CD4-positive, alpha-beta T cell (primary cell): Measurements from ENCODE around the gene FYN. TPM values are rescaled to one million over a fixed set of nuclear protein-coding genes. Genes with fewer than 3 reads are reported as not detected.

Source experiments
- ATAC-seq: fragments of 200-7000 bp; cut with Tn5 transposase; one replicate; pipeline ENCODE4 v1.10.0; 2022; ENCODE audit warnings: mild to moderate bottlenecking; ENCODE audit not compliant: poor library complexity
- CTCF ChIA-PET: fragments of 350-600 bp; sonication (Branson Sonifier 250); formaldehyde crosslinking; loops from one replicate; lab custom pipeline; 2021; ENCODE audit warnings: antibody characterized with exemption, inconsistent platforms; lab: Charles Lee
- POLR2A ChIA-PET: fragments of 350-600 bp; sonication (Branson Sonifier 250); formaldehyde crosslinking; loops from one replicate; lab custom pipeline; 2021; ENCODE audit warnings: antibody characterized with exemption, inconsistent platforms; lab: Charles Lee
- DNase-seq, 14 experiments: peaks; one replicate each; pipeline ENCODE4 v3.0.0-alpha.2; 2013 to 2020; ENCODE audit warnings: mixed read lengths in 2 of 14
- H3K27ac ChIP-seq, 2 donors: one replicate each; pipeline versions ENCODE4 v1.5.1 to v1.7.0; 2013; ENCODE audit warnings: low read length in 2 of 2, low read depth in 1 of 2, mild to moderate bottlenecking in 1 of 2
- H3K27me3 ChIP-seq, 2 experiments: 1 replicate in 1 of 2; 2 replicates in 1 of 2; pipeline versions ENCODE4 v1.6.1 to v1.7.0; 2013; ENCODE audit warnings: low read length in 2 of 2, control low read depth in 1 of 2, mild to moderate bottlenecking in 1 of 2, moderate library complexity in 1 of 2; ENCODE audit not compliant: insufficient read depth in 2 of 2, control insufficient read depth in 1 of 2
- H3K36me3 ChIP-seq: one replicate; pipeline ENCODE4 v1.6.1; 2013; ENCODE audit warnings: low read length, control low read depth; ENCODE audit not compliant: insufficient read depth
- H3K4me1 ChIP-seq: one replicate; pipeline ENCODE4 v1.6.1; 2013; ENCODE audit warnings: low read length, control low read depth; ENCODE audit not compliant: insufficient read depth
- H3K4me3 ChIP-seq: one replicate; pipeline ENCODE4 v1.5.1; 2013; ENCODE audit warnings: mild to moderate bottlenecking, low read length, moderate library complexity
- H3K9me3 ChIP-seq, 2 experiments: 1 replicate in 1 of 2; 2 replicates in 1 of 2; pipeline versions ENCODE4 v1.6.1 to v1.7.0; 2013; ENCODE audit warnings: low read length in 2 of 2, mild to moderate bottlenecking in 2 of 2, control low read depth in 1 of 2, moderate library complexity in 1 of 2; ENCODE audit not compliant: control insufficient read depth in 1 of 2, insufficient read depth in 1 of 2
- H3K27ac Mint-ChIP-seq: one replicate; pipeline ENCODE4 v1.8.0; 2020; ENCODE audit warnings: mixed read lengths
- H3K27me3 Mint-ChIP-seq: one replicate; pipeline ENCODE4 v1.8.0; 2021; ENCODE audit warnings: mixed read lengths
- H3K36me3 Mint-ChIP-seq: one replicate; pipeline ENCODE4 v1.8.0; 2021; ENCODE audit warnings: low read depth, mixed read lengths
- H3K4me1 Mint-ChIP-seq: one replicate; pipeline ENCODE4 v1.8.0; 2021; ENCODE audit warnings: low read depth, mixed read lengths
- H3K4me3 Mint-ChIP-seq: one replicate; pipeline ENCODE4 v1.8.0; 2020; ENCODE audit warnings: mild to moderate bottlenecking, mixed read lengths
- H3K9me3 Mint-ChIP-seq: one replicate; pipeline ENCODE4 v1.8.0; 2020; ENCODE audit warnings: mixed read lengths
- CTCF ChIP-seq: fragments of 200-600 bp; IDR thresholded peaks from one replicate; pipeline ENCODE4 v1.8.0; 2022; ENCODE audit warnings: antibody characterized with exemption, mild to moderate bottlenecking
- intact Hi-C, 2 experiments: fragments of 100-400 bp; cut with DNase I in 1 of 2; cut with micrococcal nuclease in 1 of 2; formaldehyde crosslinking; loops; one replicate each; pipeline versions ENCODE4 v1.15.1 to v1.9.0; 2023 to 2025; cut with DNase I, micrococcal nuclease
- total RNA-seq, 174 experiments: library from RNA in 2 of 174; stranded (reverse) in 2 of 174; gene quantifications; one replicate each; pipeline ENCODE4 v1.2.3 and lab custom pipeline; 2021 to 2026

FYN gene
- total RNA-seq, 2 experiments from 2014 or later: 419 TPM

- H3K4me3 Mint-ChIP-seq: no peak overlapping the region
- no peaks in the 10 kb centered on the region for H3K9me3 ChIP-seq
- peaks cover 53% of the 10 kb centered on the region for H3K4me1 Mint-ChIP-seq
- ChIA-PET CTCF (no interaction called here), POLR2A (no interaction called here)
- H3K4me3 ChIP-seq: no peak overlapping the region
- peaks cover 96% of the 10 kb centered on the region for H3K36me3 ChIP-seq
- H3K4me1 ChIP-seq: peaks cover 14% of the 10 kb centered on the region
- TF ChIP-seq CTCF: no peak
- peak overlapping the region; percentile 58 for H3K27ac Mint-ChIP-seq
- no peaks in the 10 kb centered on the region for H3K27me3 ChIP-seq
- intact Hi-C loops: no loop called here
- no peaks in the 10 kb centered on the region for H3K9me3 Mint-ChIP-seq
- no peak overlapping the region for H3K27ac ChIP-seq
- no peak for DNase-seq
- no peaks in the 10 kb centered on the region for H3K27me3 Mint-ChIP-seq
- ATAC-seq: no peak
- H3K36me3 Mint-ChIP-seq: peaks cover 92% of the 10 kb centered on the region
Observed at GRCh38 chr6:111676383-111676782, 196.9 kb downstream of the FYN start.

DNA sequence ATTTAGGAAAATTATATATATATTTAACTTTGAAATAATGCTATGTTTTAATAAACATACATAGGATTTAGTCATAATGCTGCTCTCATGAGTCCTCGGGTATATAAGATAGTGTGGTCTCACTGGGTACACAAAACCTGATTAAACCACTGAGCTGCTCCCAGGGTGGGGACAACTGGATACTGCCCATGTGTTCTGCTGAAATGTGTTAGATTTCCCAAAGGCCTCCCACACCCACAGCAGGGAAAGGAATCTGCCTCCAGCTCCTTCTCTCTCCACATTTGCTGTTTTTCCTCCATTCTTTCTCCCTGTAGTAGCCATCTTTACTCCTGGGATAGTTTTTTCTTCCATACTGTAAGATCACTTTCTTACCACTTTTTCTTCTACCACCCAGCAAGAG lies 198.4 kb downstream of the FYN start:
- Histone ChIP-seq H3K27ac (peak overlapping the region in 1 of 2 donors; percentile 46), H3K4me1 (peaks cover 12% of the 10 kb centered on the region), H3K9me3 (no peaks in the 10 kb centered on the region), H3K27me3 (no peaks in the 10 kb centered on the region), H3K4me3 (no peak overlapping the region), H3K36me3 (peaks cover 96% of the 10 kb centered on the region)
- Mint-ChIP-seq H3K4me3 (no peak overlapping the region), H3K9me3 (no peaks in the 10 kb centered on the region), H3K4me1 (peaks cover 47% of the 10 kb centered on the region), H3K36me3 (peaks cover 95% of the 10 kb centered on the region), H3K27me3 (no peaks in the 10 kb centered on the region), H3K27ac (peak overlapping the region; percentile 73)
- ATAC-seq (no peak), DNase-seq (no peak)
- intact Hi-C loops: no loop called here
- POLR2A ChIA-PET: no interaction called here
- CTCF ChIA-PET: no interaction called here
- no peak for TF ChIP-seq CTCF

GRCh38 chr6:111674413-111674812 lies 198.8 kb downstream of the FYN start:
- DNase-seq (no peak), ATAC-seq (no peak)
- no peak for TF ChIP-seq CTCF
- H3K27ac ChIP-seq: no peak overlapping the region
- H3K36me3 ChIP-seq: peaks cover 96% of the 10 kb centered on the region
- no peaks in the 10 kb centered on the region for H3K27me3 ChIP-seq
- H3K9me3 Mint-ChIP-seq: no peaks in the 10 kb centered on the region
- ChIA-PET CTCF (no interaction called here), POLR2A (no interaction called here)
- H3K4me1 Mint-ChIP-seq: peaks cover 42% of the 10 kb centered on the region
- no peaks in the 10 kb centered on the region for H3K27me3 Mint-ChIP-seq
- H3K9me3 ChIP-seq: no peaks in the 10 kb centered on the region
- peaks cover 12% of the 10 kb centered on the region for H3K4me1 ChIP-seq
- peaks cover 95% of the 10 kb centered on the region for H3K36me3 Mint-ChIP-seq
- H3K27ac Mint-ChIP-seq: peak overlapping the region; percentile 73
- intact Hi-C loops: no loop called here
- no peak overlapping the region for H3K4me3 Mint-ChIP-seq
- no peak overlapping the region for H3K4me3 ChIP-seq
